HG03025 (cell line): ENCODE results near the gene NPFFR1.

Source experiments
- ATAC-seq: cut with Tn5 transposase; IDR thresholded peaks from one replicate; pipeline ENCODE4 v1.9.1; 2021; ENCODE audit warnings: mild to moderate bottlenecking, moderate library complexity; ENCODE audit not compliant: unreplicated experiment, low FRiP score

NPFFR1 gene

DNA sequence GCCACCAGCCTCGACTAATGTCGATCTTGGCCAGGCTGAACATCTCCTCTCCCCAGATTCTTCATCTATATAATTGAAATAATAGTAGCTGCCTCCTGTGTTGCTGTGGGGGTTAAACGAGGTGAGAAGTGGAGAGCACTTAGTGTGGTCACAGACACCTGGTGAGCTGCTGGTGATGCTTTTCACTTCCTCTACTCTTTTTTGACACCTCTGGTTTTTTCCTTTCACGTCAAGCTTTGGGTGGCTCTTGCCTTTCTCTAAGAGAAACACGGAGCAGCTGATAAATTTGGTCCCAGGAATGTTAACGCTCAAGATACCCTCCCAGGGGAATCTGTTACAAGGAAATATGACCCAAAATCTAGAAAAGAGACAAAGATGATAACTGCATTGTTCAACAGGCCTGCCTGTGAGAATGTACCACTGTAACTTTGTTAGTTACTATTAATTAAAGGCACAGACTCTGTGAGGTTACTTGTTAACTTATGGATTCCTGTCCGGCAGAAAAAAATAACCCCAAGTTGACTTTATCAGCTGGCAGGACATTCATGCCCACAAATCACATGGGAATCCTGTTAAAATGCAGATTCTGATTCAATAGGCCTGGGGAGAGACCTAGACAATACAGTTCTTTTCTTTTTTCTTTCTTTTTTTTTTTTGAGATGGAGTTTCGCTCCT is 9.5 kb upstream of the NPFFR1 start:
- ATAC-seq, result no peak

DNA sequence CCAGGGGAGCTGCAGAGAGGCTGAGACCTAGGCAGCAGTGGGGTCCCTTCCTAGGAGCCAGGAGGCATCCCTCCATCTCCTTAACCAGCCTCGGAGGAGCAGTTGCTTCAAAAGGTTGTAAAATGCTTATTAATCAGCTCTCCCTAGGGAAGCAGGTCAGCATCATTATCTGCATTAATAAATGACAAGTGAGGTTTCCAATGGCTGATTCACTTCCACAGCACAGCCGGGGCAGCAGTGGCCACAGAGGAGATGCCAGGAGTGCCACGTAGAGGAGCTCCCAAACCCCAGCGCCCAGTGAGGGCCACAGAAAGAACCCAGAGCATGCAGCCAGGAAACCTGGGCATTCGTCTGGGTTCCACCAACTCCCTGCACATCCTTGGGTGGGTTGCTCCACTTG is 8.2 kb upstream of the NPFFR1 start:
- ATAC-seq, result no peak

DNA sequence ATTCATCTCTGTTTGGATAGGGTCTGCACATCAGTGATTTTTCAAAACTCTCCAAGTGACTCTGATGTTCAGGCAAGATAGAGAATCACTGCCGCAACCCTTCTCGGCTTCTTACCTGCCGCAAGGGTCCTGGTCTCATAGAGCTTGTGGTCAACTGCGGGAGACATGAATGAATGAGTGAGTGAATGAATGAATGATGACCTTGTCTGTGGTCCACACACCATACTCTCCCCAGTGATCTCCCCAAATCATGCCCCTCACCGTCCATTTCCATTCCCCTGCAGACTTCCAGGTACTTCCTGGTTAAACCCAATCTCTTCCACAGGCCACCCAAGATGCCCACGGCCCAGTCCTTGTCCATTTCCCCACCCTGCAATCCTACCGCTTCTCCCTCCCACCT is 5.9 kb upstream of the NPFFR1 start:
- ATAC-seq, result no peak

DNA sequence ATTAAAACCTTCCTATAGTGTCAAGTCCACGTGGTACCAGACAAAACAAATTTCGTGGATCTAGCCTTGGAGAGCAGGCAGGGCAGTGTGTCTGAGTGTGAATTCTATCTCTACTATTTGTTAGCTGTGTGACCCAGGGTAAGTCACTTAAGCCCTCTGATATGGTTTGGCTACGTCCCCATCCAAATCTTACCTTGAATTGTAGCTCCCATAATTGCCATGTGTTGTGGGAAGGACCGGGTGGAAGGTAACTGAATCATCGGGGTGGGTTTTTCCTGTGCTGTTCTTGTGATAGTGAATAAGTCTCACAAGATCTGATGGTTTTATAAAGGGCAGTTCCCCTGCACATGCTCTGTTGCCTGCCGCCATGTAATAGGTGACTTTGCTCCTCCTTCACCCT is 2.8 kb upstream of the NPFFR1 start:
- no peak for ATAC-seq

DNA sequence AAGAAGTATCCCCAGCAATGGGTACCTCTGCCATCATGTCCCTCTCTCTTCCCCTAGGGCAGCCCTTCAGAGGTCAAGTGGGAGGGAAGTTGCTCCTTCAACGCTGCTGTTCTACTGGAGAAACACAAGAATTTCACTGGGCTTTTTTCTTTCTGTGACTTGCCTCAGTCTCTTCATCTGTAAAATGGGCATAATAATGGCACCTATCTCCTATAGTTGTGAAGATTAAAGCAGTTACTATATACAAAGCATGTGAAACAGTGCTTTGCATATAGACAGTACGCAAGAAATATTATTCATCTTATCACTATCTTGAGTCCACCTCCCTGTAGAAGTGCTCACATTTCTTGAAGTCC is 1.6 kb upstream of the NPFFR1 start:
- no peak for ATAC-seq

DNA sequence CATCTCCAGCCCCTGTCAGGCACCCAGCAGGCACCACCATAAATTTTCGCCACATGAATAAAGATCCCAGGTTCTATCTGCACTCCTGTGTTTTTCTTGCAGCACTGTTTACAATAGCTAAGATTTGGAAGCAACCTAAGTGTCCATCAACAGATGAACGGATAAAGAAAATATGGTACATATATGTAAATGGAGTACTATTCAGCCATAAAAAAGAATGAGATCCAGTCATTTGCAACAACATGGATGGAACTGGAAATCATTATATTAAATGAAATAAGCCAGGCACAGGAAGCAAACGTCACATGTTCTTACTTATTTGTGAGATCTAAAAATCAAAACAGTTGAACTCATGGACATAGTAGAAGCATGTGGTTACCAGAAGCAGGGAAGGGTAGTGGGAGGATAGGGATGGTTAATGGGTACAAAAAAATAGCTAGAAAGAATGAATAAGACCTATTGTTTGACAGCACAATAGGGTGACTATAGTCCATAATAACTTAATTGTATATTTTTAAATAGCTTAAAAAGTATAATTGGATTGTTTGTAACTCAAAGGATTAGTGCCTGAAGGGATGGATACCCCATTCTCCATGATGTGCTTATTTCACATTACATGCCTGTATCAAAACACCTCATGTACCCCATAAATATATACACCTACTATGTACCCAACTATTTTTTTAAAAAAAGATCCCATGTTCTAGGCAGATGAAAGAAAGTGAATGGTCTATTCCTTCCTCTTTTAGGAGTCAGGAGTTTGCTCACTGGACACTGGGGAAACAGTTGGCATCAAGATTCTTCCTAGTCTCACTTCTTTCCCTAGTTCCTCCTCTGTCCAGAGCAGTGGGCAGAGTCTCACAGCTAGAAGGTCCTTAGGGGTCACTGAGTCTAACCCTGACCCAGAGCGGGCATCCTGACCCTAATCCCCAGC is 1.0 kb upstream of the NPFFR1 start:
- no peak for ATAC-seq

DNA sequence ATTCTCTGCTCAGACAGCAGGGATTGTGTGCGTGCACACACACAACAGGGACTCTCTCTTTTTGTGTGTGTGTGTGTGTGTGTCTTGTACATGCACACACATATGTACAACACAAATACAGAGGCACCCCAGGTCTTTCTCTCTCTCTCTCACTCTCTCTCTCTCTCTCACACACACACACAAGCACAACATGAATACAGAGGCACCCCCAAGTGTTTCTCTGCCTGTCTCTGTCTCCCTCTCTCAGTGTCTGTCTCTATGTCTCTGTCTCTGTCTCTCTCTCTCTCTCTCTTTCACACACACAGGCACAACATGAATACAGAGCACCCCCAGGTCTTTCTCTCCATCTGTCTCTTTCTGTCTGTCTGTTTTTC is 746 bp downstream of the NPFFR1 start:
- no peak for ATAC-seq

DNA sequence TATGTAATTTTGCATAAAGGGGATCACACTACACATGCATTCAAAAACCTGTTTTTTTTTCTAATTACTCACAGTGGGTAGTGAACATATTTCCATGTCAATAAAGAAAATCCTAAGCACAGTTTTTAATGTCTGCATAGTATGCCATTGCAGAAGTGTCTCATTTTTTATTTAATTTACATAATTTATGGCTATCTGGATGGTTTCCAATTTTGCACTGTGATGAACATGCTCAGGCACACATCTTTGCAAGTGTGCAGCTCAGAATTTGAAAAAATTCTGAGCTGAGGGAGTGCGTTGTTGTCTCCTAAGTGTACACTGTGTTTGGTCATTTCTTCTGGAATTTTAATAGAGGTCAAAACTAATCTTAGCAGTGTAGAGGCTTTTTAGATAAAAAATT is 2.2 kb downstream of the NPFFR1 start:
- ATAC-seq, result no peak

DNA sequence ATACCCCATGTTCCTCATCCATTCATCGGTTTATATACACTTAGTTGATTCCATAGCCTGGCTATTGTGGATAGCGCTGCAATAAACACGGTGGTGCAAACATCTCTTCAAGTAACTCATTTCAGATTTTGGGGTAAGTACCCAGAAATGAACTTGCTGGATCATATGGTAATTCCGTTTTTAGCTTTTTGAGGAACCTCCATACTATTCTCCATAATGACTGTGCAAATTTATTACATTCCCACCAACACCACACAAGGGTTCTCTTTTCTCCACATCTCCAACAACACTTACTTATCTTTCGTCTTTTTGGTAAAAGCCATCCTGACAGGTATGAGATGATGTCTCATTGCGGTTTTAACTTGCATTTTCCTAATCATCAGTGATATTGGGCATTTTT is 3.7 kb downstream of the NPFFR1 start:
- ATAC-seq, result no peak

DNA sequence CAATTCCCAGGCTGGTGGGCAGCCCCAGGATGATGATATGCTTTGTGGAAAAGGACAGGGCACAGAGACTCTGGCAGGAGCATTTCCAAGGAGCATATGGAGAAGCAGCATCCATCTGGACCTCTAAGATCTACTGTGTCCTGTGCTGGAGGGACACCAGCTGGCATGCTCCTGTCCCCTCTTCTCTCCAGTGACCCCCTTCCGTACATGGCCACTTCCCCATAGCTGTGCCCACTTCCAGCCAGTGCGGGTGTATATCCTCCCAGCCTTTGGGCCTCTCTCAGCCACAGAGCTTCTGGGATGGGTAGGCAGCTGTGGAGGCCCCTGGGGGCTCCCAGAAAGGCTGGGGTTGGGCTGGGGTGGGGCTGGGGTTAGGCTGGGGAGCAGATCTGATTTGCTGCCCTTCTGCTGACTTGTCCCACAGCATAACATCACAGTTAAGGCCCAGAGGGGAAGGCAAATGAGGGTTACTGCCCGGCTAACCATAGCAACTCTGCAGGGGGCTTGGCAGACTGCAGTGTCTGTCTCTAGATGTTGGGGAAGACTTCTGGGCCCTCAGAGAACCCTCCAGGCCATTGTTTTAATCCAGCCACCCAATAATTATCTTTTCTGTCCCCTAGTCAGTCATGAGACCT is 6.3 kb downstream of the NPFFR1 start:
- ATAC-seq, result no peak

DNA sequence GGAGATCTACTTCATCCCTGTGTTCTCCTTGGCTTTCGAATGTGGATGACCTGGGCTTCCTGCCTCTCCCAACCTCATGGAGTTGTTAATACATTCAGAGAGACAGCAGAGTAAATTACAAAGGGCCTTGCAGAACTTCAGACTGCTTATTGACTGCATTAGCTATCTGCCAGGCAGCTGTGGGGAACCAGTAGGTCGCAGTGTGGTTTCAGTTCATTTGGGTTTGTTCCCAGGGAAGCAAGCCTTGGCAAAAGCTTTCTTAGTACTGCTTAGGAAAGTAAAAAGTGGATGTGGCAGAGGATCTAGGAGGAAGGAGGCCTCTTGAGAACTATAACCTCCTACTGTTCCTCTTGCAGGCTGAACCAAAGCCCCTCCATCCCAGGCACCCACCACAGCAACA is 9.2 kb downstream of the NPFFR1 start:
- ATAC-seq, result no peak

DNA sequence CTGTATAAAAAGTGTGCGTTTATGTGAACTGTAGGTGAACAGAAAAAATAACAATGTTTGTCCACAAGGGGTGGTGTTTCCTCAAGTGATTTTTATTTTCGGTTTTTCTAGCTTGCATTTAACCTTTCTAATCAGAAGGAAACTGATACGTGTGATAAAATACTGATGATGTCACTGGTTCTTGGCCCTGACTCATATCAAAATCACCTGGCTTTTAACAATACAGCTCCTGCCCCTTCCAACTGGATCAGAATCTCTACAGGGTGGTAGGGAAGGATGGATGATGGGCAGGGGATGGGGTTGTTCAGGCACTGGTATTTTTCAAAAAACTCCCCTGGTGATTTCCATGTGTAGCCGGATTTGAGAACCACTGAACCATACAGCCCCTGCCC is 10.9 kb downstream of the NPFFR1 start:
- no peak for ATAC-seq

DNA sequence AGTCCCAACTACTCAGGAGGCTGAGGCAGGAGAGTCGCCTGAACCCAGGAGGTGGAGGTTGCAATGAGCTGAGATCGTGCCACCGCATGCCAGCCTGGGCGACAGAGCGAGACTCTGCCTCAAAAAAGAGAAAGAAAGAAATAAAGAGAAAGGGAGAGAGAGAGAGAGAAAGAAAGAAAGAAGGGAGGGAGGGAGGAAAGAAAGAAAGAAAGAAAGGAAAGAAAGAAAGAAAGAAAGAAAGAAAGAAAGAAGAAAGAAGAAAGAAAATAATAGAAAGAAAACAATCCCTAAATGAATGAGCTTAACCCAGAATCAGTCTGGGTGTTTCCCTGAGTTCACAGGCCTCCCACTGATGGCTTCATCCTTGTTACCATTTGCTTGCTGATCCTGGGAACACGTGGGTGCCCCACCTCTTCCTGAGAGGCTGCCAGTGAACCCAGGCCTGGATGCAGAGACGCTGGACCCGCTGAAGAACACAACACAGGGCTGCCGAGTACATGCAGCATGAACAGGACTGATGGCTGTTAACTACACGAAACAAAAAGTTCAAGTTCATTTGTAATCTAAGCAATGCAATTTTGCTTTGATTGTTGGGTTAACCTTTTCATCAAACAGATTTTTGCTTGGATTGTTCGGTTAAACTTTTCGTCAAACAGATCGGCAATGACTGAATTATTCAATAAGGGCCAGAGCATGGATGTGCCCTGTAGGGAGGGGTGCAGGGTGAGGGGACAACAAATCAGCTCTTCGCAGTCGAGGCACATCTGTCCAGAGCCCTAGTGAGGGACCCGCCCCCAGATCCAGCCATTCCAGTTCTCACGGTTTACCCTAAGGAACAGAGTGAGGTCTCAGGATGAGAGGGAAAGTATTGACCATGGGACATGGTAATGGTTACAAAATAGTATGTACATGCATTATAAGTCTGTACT is 11.5 kb downstream of the NPFFR1 start:
- ATAC-seq, result no peak

DNA sequence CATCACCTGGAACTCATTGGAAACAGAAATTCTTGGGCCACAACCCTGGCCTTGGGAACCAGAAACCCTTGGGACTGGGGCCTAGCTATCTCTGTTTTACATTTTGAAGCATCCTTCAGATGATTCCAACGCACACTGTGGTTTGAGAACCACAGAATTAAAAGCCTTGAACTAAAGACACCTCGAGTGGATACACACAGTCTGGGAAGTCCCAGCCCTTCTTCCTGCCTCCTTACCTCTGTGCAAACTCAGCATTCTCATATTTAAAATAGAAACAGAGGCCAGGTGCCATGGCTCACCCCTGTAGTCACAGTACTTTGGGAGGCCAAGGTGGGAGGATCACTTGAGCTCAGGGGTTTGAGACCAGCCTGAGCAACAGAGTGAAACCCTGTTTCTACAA is 12.9 kb downstream of the NPFFR1 start:
- ATAC-seq, result no peak

DNA sequence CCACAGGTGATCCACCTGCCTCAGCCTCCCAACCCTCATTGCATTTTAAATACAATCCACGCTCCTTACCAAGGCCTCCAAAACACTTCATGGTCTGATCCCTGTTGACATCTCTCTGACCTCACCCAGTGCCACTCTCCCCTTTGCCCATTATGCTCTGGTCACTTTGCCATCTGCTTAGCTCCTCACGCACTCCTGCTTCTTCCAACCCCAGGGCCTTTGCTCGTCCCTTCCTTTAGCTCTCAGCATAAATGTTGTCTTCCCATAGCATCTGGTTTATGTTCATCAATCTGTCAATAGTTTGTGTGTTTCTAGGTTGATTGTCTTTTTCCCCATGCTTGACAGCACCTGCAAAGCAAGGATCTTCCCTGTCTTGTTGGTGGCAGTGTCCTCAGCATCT is 14.1 kb downstream of the NPFFR1 start:
- no peak for ATAC-seq

DNA sequence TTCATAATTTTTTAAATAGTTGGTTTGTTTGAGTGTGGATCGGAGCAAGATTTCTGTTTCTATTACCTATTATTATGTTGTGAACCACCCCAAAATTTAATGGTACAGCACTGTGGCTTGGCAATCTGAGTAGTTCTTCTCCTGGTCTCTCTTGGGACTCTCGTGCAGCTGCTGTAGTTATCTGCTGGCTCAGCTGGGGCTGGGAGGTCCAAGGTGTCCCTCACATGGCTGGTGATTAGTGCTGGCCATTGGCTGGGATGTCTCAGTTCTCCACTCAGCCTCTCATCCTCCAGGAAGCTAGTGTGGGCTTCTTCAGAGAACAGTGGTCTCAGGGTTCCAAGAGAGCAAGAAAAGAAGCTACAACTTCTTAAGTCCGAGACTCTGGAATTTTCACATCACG is 15.4 kb downstream of the NPFFR1 start:
- no peak for ATAC-seq

DNA sequence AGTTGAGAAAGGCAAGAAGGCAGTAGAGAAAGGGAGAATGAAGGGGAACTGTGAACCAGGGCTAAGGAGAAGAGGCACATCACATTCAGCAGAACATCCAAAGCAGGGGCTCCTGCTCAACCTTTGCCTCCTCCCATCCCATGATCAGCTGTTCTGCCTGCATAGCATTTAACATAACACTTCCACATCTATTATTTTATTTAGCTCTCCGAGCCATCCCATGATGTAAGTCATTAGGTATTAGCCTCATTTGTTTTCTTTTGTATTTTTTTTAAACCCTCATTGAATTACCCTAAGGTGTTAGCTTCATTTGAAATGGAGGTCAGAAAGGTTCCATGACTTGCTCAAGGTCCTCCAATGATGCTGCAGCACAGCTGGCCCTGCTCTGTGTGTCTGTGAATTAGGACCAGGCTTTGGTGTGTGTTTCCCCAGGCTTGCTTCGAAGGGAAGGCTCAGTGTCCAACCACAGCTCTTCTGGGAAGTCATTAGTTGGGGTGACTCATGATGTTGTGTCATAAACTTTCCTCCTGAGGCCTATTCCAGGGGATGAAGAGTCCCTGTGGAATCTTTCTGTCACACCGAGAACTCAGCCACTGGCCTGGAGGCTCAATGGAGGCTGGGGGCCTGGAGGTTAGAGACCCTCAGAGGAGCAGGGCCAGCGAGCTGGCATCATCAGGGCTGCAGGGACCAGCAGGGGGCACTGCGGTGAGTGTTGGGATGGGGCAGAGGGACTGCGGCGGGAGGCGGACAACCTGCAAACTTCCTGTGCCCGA is 16.5 kb downstream of the NPFFR1 start:
- ATAC-seq, result no peak

DNA sequence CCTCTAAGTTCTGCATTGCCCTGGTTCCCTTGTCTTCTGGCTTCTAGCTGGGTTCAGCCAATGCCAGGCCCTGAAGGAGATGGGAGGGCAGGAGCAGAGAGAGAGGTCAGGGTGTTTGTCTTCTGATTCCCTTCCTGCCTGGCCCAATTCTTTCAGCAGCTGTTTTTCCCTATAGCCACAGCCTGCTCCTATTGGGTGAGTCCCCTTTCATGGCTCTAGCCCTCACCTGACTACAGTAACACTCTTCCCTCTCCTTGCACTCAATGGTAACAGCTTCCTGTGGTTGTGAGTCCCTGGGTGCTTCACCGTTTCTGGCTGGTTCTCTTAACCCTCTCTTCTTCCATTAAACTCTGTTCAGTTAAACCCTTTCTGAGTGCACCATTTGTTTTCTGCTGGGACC is 17.1 kb downstream of the NPFFR1 start:
- ATAC-seq, result no peak

DNA sequence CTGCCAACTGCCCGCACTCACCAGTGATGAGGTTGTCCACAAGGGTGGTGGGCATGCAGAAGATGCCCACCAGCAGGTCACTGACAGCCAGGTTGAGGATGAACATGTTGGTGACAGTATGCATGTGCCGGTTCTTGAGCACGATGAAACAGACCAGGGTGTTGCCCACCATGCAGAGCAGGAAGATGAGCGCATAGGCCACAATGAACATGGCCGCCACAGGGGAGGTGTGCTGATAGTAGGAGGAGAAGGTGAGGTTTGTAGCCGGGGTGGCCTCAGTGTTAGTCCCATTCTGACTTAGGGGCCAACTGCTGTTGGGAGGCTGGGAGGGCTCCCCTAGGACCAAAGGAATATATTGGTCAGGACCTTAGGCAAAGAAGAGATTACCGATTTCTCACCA is 17.7 kb downstream of the NPFFR1 start:
- ATAC-seq, result no peak
